Neural cell (in vitro differentiated cells): ENCODE measurements around the gene SLC7A6OS. TPM values are rescaled to one million over a fixed set of nuclear protein-coding genes. Genes with fewer than 3 reads are reported as not detected.

Experiments used
- H2AFZ ChIP-seq: fragments of 200-600, 300-800 bp; sonication (generic), shearing (Covaris generic); 2 replicates; pipeline ENCODE4 v1.6.0; 2014; ENCODE audit warnings: low read depth, mild to moderate bottlenecking, antibody characterized with exemption, low read length, moderate library complexity
- H3F3A ChIP-seq: fragments of 200-600 bp; shearing (Covaris generic); 2 replicates; pipeline ENCODE4 v1.6.1; 2016; ENCODE audit warnings: mild to moderate bottlenecking, moderate library complexity, mixed read lengths, antibody characterized with exemption, low read length; ENCODE audit not compliant: insufficient read depth, poor library complexity, severe bottlenecking
- H3K27ac ChIP-seq: fragments of 200-600, 300-800 bp; sonication (generic), shearing (Covaris generic); 2 replicates; pipeline ENCODE4 v1.5.1; 2014; ENCODE audit warnings: mild to moderate bottlenecking, low read length, moderate library complexity
- H3K27me3 ChIP-seq: fragments of 300-800, 200-600 bp; sonication (generic), shearing (Covaris generic); 2 replicates; pipeline ENCODE4 v1.6.0; 2014; ENCODE audit warnings: mild to moderate bottlenecking, low read depth, low read length, moderate library complexity; ENCODE audit not compliant: insufficient read depth
- H3K36me3 ChIP-seq: fragments of 300-800, 200-600 bp; sonication (generic), shearing (Covaris generic); 2 replicates; pipeline ENCODE4 v1.5.1; 2014; ENCODE audit warnings: mild to moderate bottlenecking, antibody characterized with exemption, low read length, moderate library complexity; ENCODE audit not compliant: insufficient read depth
- H3K4me2 ChIP-seq: fragments of 300-800, 200-600 bp; sonication (generic), shearing (Covaris generic); 2 replicates; pipeline ENCODE4 v1.6.0; 2014; ENCODE audit warnings: mild to moderate bottlenecking, low read length
- H3K4me3 ChIP-seq: fragments of 300-800, 200-600 bp; sonication (generic), shearing (Covaris generic); 2 replicates; pipeline ENCODE4 v1.5.1; 2014; ENCODE audit warnings: mild to moderate bottlenecking, low read length, moderate library complexity
- H3K79me2 ChIP-seq: fragments of 200-600 bp; shearing (Covaris generic); replicated peaks from 2 replicates; pipeline ENCODE4 v1.6.0; 2014; ENCODE audit warnings: mild to moderate bottlenecking, low read length, moderate library complexity; ENCODE audit not compliant: insufficient read depth
- H3K9ac ChIP-seq: fragments of 300-800, 200-600 bp; sonication (generic), shearing (Covaris generic); 2 replicates; pipeline ENCODE4 v1.6.1; 2016; ENCODE audit warnings: mild to moderate bottlenecking, low read length, mixed read lengths
- H3K9me2 ChIP-seq: fragments of 200-600 bp; shearing (Covaris generic); 2 replicates; pipeline ENCODE4 v1.6.1; 2016; ENCODE audit warnings: mild to moderate bottlenecking, low read length, mixed read lengths; ENCODE audit not compliant: insufficient read depth
- H3K9me3 ChIP-seq: fragments of 200-600, 300-800 bp; sonication (generic), shearing (Covaris generic); 2 replicates; pipeline ENCODE4 v1.6.1; 2016; ENCODE audit warnings: mild to moderate bottlenecking, mixed run types, low read length, moderate library complexity, mixed read lengths
- H4K20me1 ChIP-seq: fragments of 200-600 bp; shearing (Covaris generic); 2 replicates; pipeline ENCODE4 v1.6.1; 2016; ENCODE audit warnings: mild to moderate bottlenecking, mixed run types; ENCODE audit not compliant: insufficient read depth
- CTCF ChIP-seq: fragments of 450-650 bp; IDR thresholded peaks from 2 replicates; pipeline ENCODE4 v1.5.1; 2014; ENCODE audit warnings: antibody characterized with exemption, mild to moderate bottlenecking, moderate library complexity; ENCODE audit not compliant: poor library complexity, severe bottlenecking
- EP300 ChIP-seq: fragments of 450-650 bp; conservative IDR thresholded peaks from 2 replicates; pipeline ENCODE4 v1.6.1; 2014; ENCODE audit warnings: antibody characterized with exemption, mild to moderate bottlenecking, moderate library complexity; ENCODE audit not compliant: poor library complexity, severe bottlenecking
- EZH2 ChIP-seq: fragments of 200-600, 300-800 bp; shearing (Covaris generic), sonication (generic); IDR thresholded peaks from 2 replicates; pipeline ENCODE4 v1.6.1; 2014; ENCODE audit warnings: antibody characterized with exemption, low read length, borderline replicate concordance, mild to moderate bottlenecking; ENCODE audit not compliant: insufficient read depth, poor library complexity, severe bottlenecking
- MXI1 ChIP-seq: fragments of 450-650 bp; conservative IDR thresholded peaks from 2 replicates; pipeline ENCODE4 v1.6.1; 2014; ENCODE audit warnings: antibody characterized with exemption, mild to moderate bottlenecking; ENCODE audit not compliant: poor library complexity, severe bottlenecking
- POLR2AphosphoS5 ChIP-seq: IDR thresholded peaks from 2 replicates; pipeline ENCODE4 v1.6.1; 2012
- RAD21 ChIP-seq: fragments of 450-650 bp; conservative IDR thresholded peaks from 2 replicates; pipeline ENCODE4 v1.6.1; 2014; ENCODE audit warnings: antibody characterized with exemption, mild to moderate bottlenecking, moderate library complexity
- SMC3 ChIP-seq: fragments of 450-650 bp; conservative IDR thresholded peaks from 2 replicates; pipeline ENCODE4 v1.6.1; 2014; ENCODE audit warnings: antibody characterized with exemption, mild to moderate bottlenecking, moderate library complexity; ENCODE audit not compliant: poor library complexity
- TAF1 ChIP-seq: IDR thresholded peaks from 2 replicates; pipeline ENCODE4 v1.6.1; 2012; ENCODE audit warnings: low read depth
- polyA plus RNA-seq: library from polyadenylated mRNA; depleted of rRNA; stranded (reverse); fragments of >200 nt; gene quantifications from 2 replicates; pipeline ENCODE4 v1.2.3, GENCODE V29; 2014
- TF ChIP-seq, protein P1 (sequence below): IDR thresholded peaks from 2 replicates; pipeline ENCODE4 v1.6.1; 2012; ENCODE audit warnings: borderline replicate concordance

SLC7A6OS gene
- polyA plus RNA-seq, 1 donor from 2014 or later: 21.3 TPM

DNA sequence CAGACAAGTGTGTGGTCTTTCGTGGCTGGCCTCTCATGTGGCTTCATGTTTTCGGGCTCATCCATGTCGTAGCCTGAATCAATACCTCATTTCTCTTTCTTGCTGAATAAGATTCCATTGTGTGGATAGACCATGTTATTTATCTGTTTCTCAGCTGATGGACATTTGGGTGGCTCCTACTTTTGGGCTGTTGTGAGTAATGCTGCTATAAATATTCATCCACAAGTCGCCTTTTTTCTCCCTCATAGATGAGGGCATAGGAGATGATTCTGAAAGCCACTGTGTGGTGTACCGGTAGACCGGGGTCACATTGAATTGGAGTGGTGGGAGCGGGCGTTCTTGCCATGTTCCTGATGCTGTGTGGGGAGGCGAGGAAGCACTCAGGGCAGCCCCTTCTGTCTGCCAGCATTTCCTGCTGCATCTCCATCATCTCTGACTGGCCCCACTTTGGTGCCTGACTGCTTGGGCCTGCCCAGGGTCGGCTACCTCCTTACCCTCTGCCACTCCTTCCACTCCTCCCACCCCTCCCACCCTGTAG, 40.1 kb upstream of the SLC7A6OS start:
- Histone ChIP-seq H3K9me3 (no peaks in the 10 kb centered on the region), H3F3A (no peaks in the 10 kb centered on the region), H3K36me3 (no peaks in the 10 kb centered on the region), H3K4me3 (no peak overlapping the region), H3K27me3 (no peaks in the 10 kb centered on the region), H4K20me1 (no peaks in the 10 kb centered on the region), H2AFZ (no peak overlapping the region), H3K9me2 (no peaks in the 10 kb centered on the region), H3K4me2 (no peak overlapping the region), H3K27ac (no peak overlapping the region), H3K79me2 (no peaks in the 10 kb centered on the region), H3K9ac (no peak overlapping the region)
- no peak for TF ChIP-seq EZH2
- no peak for TF ChIP-seq POLR2AphosphoS5
- TF ChIP-seq MXI1: no peak
- TF ChIP-seq, protein P1, sequence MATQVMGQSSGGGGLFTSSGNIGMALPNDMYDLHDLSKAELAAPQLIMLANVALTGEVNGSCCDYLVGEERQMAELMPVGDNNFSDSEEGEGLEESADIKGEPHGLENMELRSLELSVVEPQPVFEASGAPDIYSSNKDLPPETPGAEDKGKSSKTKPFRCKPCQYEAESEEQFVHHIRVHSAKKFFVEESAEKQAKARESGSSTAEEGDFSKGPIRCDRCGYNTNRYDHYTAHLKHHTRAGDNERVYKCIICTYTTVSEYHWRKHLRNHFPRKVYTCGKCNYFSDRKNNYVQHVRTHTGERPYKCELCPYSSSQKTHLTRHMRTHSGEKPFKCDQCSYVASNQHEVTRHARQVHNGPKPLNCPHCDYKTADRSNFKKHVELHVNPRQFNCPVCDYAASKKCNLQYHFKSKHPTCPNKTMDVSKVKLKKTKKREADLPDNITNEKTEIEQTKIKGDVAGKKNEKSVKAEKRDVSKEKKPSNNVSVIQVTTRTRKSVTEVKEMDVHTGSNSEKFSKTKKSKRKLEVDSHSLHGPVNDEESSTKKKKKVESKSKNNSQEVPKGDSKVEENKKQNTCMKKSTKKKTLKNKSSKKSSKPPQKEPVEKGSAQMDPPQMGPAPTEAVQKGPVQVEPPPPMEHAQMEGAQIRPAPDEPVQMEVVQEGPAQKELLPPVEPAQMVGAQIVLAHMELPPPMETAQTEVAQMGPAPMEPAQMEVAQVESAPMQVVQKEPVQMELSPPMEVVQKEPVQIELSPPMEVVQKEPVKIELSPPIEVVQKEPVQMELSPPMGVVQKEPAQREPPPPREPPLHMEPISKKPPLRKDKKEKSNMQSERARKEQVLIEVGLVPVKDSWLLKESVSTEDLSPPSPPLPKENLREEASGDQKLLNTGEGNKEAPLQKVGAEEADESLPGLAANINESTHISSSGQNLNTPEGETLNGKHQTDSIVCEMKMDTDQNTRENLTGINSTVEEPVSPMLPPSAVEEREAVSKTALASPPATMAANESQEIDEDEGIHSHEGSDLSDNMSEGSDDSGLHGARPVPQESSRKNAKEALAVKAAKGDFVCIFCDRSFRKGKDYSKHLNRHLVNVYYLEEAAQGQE: no peak
- no peak for TF ChIP-seq TAF1

DNA sequence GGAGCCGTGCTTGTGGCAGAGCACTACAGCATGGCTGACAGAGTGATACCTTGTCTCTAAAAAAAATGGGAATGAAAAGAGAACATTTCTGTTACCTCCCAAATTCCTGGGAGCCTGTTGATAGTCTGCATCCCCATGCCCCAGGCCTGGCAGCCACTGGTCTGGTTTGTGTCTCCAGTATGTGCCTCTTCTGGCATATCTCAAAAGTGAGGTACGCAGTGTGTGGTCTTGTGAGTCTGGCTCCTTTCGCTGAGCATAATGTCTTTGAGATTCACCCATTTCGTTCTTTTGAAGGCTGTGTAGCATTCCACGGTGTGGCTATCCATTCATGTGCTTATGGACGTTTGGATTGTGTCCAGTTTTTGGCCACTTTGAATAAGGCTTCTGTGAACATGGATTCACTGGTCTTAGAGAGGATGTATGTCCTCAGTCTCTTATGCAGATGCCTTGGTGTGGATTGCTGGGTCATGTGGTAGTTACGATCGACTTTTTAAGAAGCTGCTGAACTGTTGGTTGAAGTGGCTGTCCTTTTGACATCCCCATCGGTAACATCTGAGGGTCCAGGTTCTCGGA, 39.2 kb upstream of the SLC7A6OS start:
- no peaks in the 10 kb centered on the region for H3K79me2 ChIP-seq
- no peaks in the 10 kb centered on the region for H3K9me3 ChIP-seq
- H3K9ac ChIP-seq: no peak overlapping the region
- no peaks in the 10 kb centered on the region for H4K20me1 ChIP-seq
- no peak overlapping the region for H3K27ac ChIP-seq
- no peaks in the 10 kb centered on the region for H3F3A ChIP-seq
- H3K4me3 ChIP-seq: no peak overlapping the region
- no peak overlapping the region for H3K4me2 ChIP-seq
- TF ChIP-seq RAD21 (no peak), EP300 (no peak), POLR2AphosphoS5 (no peak), CTCF (no peak), TAF1 (no peak), MXI1 (no peak), EZH2 (no peak), SMC3 (no peak)
- TF ChIP-seq, protein P1: no peak
- no peaks in the 10 kb centered on the region for H3K36me3 ChIP-seq
- no peak overlapping the region for H2AFZ ChIP-seq
- no peaks in the 10 kb centered on the region for H3K9me2 ChIP-seq
- H3K27me3 ChIP-seq: no peaks in the 10 kb centered on the region
